Epithelial cell of esophagus (primary cell): Measurements from ENCODE around the gene LRPAP1.
"Not testable (repeated sequence)": the region's sequence is repeated elsewhere in the genome, so short reads cannot be mapped to it uniquely, and the experiment has no call there.

Experiments
- DNase-seq: peaks from one replicate; pipeline ENCODE4 v3.0.0; 2010; ENCODE audit warnings: low read depth
- H3K4me3 ChIP-seq: 2 replicates; pipeline ENCODE4 v1.5.1; 2011; ENCODE audit warnings: mild to moderate bottlenecking, low read length, control low read depth
- CTCF ChIP-seq: IDR thresholded peaks from 2 replicates; pipeline ENCODE4 v1.5.1; 2011; ENCODE audit warnings: low read depth, mild to moderate bottlenecking, low read length, control low read depth, inconsistent platforms; ENCODE audit not compliant: insufficient read depth; ENCODE audit errors: missing control alignments

LRPAP1 gene

GRCh38 chr4:3463556-3464348 is 68.5 kb downstream of the LRPAP1 start:
- TF ChIP-seq CTCF, result no peak
- no peak overlapping the region for H3K4me3 ChIP-seq
- no peak for DNase-seq

DNA sequence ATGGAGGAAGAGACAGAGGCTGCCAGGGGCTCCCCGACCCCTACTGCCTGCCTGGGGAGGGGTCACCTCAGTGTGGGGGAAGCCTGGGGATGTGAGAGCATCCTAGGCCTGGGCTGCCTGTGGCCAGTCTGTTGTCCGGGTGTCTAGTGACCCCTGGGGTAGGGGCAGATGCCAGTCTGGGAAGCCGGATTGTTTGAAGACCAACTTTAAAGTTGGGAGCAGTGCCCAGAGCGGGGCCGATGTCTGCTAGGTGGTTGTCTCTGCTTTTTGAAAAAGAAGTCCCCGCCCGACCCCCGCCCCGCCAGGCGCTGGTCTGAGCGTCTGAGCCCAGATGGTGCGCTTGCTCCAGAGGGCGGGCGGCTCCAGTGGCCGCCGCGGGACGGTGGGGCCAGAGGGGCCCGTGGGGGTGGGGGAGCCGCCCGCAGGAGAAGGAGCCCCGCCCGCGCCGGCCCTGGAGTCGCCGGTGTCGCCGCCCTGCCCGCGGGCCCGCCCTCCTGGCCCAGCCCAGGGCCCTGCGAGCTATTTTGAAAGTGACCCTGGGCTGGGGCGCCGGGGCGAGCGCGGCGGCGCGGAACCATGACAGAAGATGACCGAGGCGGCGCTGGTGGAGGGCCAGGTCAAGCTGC is 69.3 kb downstream of the LRPAP1 start, which contains the start of gene DOK7:
TSS of gene DOK7 (plus strand) at position 517 of the 626 bp plus-strand sequence. CDS start at position 587, 70 bp downstream.
- no peak for TF ChIP-seq CTCF
- H3K4me3 ChIP-seq, result no peak within 1 kb of the TSS
- no peak for DNase-seq

GRCh38 chr4:3462321-3462789 is 69.9 kb downstream of the LRPAP1 start:
- no peak for TF ChIP-seq CTCF
- no peak for DNase-seq
- H3K4me3 ChIP-seq, result no peak overlapping the region

- DNase-seq, result peak; percentile 79
- no peak for TF ChIP-seq CTCF
- H3K4me3 ChIP-seq, result no peak overlapping the region
These were observed 70.5 kb downstream of the LRPAP1 start for GRCh38 chr4:3461515-3462291.

- no peak for TF ChIP-seq CTCF
- DNase-seq, result no peak
- H3K4me3 ChIP-seq, result no peak overlapping the region
These were observed 71.3 kb downstream of the LRPAP1 start for GRCh38 chr4:3460926-3461325.

DNA sequence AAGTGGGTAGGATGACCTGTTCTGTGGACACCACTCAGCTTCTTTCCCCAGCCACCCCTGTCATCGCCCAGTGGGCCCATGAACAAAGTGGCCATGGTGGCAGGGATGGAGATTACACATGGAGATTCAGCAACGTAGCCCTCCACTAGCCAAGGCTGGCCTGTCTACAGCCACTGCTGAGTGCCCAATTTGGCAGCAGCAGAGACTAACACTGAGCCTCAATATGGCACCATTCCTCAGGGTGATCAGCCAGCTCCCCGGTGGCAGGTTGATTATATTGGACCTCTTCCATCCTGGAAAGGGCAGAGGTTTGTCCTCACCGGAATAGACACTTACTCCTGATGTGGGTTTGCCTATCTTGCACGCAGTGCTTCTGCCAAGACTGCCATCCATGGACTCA is 73.1 kb downstream of the LRPAP1 start:
- not testable (repeated sequence) for H3K4me3 ChIP-seq, DNase-seq

- no peak for TF ChIP-seq CTCF
- no peak overlapping the region for H3K4me3 ChIP-seq
- no peak for DNase-seq
These were observed 73.9 kb downstream of the LRPAP1 start for GRCh38 chr4:3458371-3458770.

DNA sequence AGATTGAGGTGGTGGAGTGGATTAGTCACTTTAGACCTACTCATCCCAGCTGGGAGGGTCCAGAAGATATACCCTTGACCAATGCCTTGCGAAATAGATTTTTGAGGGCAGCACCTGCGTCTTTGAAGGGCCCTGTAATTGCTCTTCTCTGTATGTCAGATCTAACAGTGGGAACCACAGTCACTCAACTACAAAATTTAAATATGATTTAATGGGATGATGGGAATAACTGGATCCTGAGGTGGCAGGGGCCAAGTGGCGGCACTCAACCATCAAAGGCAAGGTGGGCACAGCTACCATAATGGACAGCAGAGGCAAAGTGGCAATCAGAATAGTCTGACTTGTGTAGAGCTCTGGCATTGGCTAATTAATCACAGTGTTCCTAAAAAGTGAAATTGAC is 76.6 kb downstream of the LRPAP1 start:
- not testable (repeated sequence) for H3K4me3 ChIP-seq, DNase-seq
